Measurements from ENCODE around the gene TAS1R1. TPM values are rescaled to one million over a fixed set of nuclear protein-coding genes. Genes with fewer than 3 reads are reported as not detected.

TAS1R1 gene
- total RNA-seq, 2 donors from 2014 or later = not detected

DNA sequence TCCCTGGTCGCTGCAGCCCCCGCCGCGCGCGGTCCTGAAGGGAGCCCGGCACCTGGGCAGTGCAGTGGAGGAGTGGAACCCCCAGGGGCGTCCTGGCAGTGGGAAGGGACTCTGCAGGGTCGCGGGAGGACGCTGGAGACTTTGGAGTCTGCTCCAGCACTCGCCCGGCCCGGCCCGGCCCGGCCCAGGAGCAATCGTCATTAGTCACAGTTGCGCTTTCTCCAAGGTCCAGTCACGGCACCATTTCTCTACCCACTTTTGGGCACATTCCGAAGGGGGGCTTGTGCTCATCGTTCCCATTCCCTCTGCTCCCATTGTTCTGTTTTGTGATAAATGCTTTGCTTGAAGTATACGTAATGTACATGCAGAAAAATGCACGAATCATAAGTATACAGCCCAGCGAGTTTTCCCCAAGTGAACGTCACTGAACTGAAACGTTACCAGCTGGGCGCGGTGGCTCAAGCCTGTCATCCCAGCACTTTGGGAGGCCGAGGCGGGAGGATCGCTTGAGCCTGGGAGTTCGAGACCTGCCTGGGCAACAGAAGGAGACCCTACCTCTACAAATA lies 70.6 kb downstream of the TAS1R1 start:
- H3K9me3 ChIP-seq = no peaks in the 10 kb centered on the region
- peaks cover 11% of the 10 kb centered on the region for H3K4me1 ChIP-seq
- no peaks in the 10 kb centered on the region for H3K36me3 ChIP-seq
- intact Hi-C loops (cut with DNase I) = no loop called here
- DNase-seq = peak; percentile 44
- H3K27me3 ChIP-seq = no peaks in the 10 kb centered on the region
- H3K9ac ChIP-seq (ENCODE audit: low read depth in 2 of 2, low read length in 2 of 2) = peak overlapping the region; percentile 81 to 84
- TF ChIP-seq, protein P1, sequence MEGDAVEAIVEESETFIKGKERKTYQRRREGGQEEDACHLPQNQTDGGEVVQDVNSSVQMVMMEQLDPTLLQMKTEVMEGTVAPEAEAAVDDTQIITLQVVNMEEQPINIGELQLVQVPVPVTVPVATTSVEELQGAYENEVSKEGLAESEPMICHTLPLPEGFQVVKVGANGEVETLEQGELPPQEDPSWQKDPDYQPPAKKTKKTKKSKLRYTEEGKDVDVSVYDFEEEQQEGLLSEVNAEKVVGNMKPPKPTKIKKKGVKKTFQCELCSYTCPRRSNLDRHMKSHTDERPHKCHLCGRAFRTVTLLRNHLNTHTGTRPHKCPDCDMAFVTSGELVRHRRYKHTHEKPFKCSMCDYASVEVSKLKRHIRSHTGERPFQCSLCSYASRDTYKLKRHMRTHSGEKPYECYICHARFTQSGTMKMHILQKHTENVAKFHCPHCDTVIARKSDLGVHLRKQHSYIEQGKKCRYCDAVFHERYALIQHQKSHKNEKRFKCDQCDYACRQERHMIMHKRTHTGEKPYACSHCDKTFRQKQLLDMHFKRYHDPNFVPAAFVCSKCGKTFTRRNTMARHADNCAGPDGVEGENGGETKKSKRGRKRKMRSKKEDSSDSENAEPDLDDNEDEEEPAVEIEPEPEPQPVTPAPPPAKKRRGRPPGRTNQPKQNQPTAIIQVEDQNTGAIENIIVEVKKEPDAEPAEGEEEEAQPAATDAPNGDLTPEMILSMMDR (IDR thresholded peaks at IDR 0.05) = no peak
- H3K27ac ChIP-seq = peak overlapping the region; percentile 72
- peak overlapping the region; percentile 83 for H3K4me3 ChIP-seq

DNA sequence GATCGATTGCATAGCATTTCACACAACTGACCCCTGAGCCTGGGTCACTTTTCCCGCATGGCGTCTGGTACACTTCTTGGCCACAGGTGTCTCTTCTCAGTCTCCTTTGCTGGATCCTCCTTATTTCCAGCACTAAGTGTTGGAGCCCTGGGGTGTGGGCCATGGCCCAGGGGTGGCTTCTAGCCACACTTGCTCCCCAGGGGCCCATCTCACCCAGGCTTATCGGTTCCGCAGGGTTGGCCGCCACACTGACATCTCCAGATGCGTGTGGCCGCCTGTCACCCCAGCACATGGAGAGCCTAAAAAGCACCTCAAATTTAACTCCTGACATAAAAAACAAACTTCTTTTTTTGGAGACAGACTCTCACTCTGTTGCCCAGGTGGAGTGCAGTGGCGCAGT lies 71.9 kb downstream of the TAS1R1 start:
- Histone ChIP-seq H3K4me3 (no peak overlapping the region), H3K9me3 (no peaks in the 10 kb centered on the region), H3K36me3 (no peaks in the 10 kb centered on the region), H3K4me1 (peaks cover 11% of the 10 kb centered on the region), H3K27ac (no peak overlapping the region), H3K9ac (ENCODE audit: low read depth in 2 of 2, low read length in 2 of 2) (no peak overlapping the region), H3K27me3 (no peaks in the 10 kb centered on the region)
- TF ChIP-seq, protein P1 (IDR thresholded peaks at IDR 0.05) = no peak
- intact Hi-C loops (cut with DNase I) = no loop called here
- no peak for DNase-seq

DNA sequence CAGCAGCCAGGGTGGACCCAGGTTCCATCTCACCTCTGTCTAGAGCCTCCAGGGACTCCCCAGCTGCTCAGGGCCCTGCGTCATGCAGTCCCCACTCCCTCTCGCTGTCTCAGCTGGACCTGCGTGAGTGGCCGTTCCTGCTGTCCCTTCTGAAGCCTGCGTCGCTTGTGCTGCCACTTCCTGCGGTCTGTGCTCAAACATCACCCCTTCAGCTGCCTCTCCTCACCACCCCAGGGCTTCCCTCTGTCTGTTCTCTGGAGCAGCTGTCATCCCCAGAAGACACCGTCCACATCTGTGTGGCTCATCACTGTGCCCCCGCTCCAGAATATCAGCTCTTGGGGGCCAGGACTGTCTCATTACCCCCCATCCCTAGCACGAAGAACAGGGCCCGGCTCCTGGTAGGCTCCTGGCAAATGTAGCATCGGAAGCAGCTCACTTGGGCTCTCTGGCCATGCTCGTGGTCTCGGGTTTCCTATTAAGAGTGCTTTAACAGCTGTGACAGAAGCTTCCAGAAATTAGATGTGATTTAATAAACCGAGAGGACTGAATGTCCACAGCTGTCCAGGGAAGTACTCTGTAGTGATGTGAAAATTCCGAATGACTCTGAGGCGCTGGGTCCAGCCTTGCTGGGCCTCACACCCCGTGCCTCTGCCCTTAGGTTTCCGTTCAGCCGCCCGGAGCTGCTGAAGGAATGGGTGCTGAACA lies 72.9 kb downstream of the TAS1R1 start:
- intact Hi-C loops (cut with DNase I) = no loop called here
- TF ChIP-seq, protein P1 (IDR thresholded peaks at IDR 0.05) = no peak

DNA sequence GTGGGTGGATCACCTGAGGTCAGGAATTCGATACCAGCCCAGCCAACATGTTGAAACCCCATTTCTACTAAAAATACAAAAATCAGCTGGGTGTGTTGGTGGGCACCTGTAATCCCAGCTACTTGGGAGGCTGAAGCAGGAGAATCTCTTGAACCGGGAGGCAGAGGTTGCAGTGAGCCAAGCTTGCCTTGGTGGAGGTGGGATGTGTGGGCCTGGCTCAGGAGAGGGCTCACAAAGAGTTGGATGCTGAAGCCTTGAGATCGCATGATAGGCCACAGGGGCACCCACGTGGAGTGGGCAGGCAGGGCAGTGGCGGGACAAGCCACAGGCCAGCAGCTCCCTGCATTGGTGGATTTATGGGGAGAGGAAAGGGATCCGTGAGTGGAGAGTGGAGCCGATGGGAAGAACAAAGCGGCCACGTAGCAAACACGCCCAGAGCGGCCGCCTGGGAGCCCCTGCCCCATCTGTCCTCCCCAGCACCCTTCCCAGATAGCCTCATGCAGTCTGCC lies 73.9 kb downstream of the TAS1R1 start:
- no peaks in the 10 kb centered on the region for H3K9me3 ChIP-seq

More for the DNA sequence above, 72.9 kb downstream of the TAS1R1 start:
- Histone ChIP-seq H3K36me3 (no peaks in the 10 kb centered on the region), H3K9me3 (no peaks in the 10 kb centered on the region), H3K9ac (ENCODE audit: low read depth in 2 of 2, low read length in 2 of 2) (no peak overlapping the region), H3K27ac (no peak overlapping the region), H3K27me3 (no peaks in the 10 kb centered on the region), H3K4me3 (no peak overlapping the region), H3K4me1 (peaks cover 11% of the 10 kb centered on the region)
- DNase-seq = no peak

More for the DNA sequence above, 73.9 kb downstream of the TAS1R1 start:
- no peak overlapping the region for H3K4me3 ChIP-seq
- no peaks in the 10 kb centered on the region for H3K27me3 ChIP-seq
- peaks cover 11% of the 10 kb centered on the region for H3K4me1 ChIP-seq
- intact Hi-C loops (cut with DNase I) = no loop called here
- TF ChIP-seq, protein P1 (IDR thresholded peaks at IDR 0.05) = no peak
- no peak overlapping the region for H3K27ac ChIP-seq
- no peak for DNase-seq
- no peak overlapping the region for H3K9ac ChIP-seq (ENCODE audit: low read depth in 2 of 2, low read length in 2 of 2)
- no peaks in the 10 kb centered on the region for H3K36me3 ChIP-seq

Other genes starting within 250 kb of the TAS1R1 start
- gene ACOT7, start 161.5 kb upstream of the TAS1R1 start, total RNA-seq = 100 to 1,000 TPM in 1 of 2 donors, 10 to 100 TPM in 1; 48.7 to 125 TPM
- gene HES2, start 135.4 kb upstream of the TAS1R1 start, total RNA-seq = 10 to 100 TPM; 14.2 to 24.0 TPM
- gene ESPN, start 130.5 kb upstream of the TAS1R1 start, total RNA-seq = 10 to 100 TPM; 74.3 to 98.0 TPM
- gene TNFRSF25, start 89.1 kb upstream of the TAS1R1 start, total RNA-seq = 10 to 100 TPM; 33.1 to 87.1 TPM
- 10 to 100 TPM; 13.9 to 19.6 TPM for gene PLEKHG5, start 63.6 kb upstream of the TAS1R1 start, total RNA-seq
- gene NOL9, start 794 bp upstream of the TAS1R1 start, total RNA-seq = 10 to 100 TPM; 14.5 to 27.3 TPM
- gene ZBTB48, start 24.7 kb downstream of the TAS1R1 start, total RNA-seq = 10 to 100 TPM; 37.0 to 44.5 TPM
- 1 to 10 TPM; 9.4 TPM for gene KLHL21, start 47.6 kb downstream of the TAS1R1 start, total RNA-seq
- 10 to 100 TPM in 1 of 2 donors, 1 to 10 TPM in 1; 8.0 to 13.4 TPM for gene PHF13, start 58.4 kb downstream of the TAS1R1 start, total RNA-seq
- gene THAP3, start 69.6 kb downstream of the TAS1R1 start, total RNA-seq = 10 to 100 TPM in 1 of 2 donors, 1 to 10 TPM in 1; 9.1 to 18.2 TPM
- 100 to 1,000 TPM in 1 of 2 donors, 10 to 100 TPM in 1; 70.1 to 107 TPM for gene DNAJC11, start 146.5 kb downstream of the TAS1R1 start, total RNA-seq
- 10 to 100 TPM; 76.8 to 92.8 TPM for gene CAMTA1, start 230.1 kb downstream of the TAS1R1 start, total RNA-seq

Data from colonic mucosa (tissue), 4 donors.